GM06990 (cell line): Measurements from ENCODE around the gene DOCK1.

Experiments
- DNase-seq: peaks from one replicate; pipeline ENCODE4 v3.0.0-alpha.2; 2011; ENCODE audit not compliant: insufficient read length; ENCODE audit errors: extremely low read depth
- H3K27me3 ChIP-seq: replicated peaks from 2 replicates; pipeline ENCODE4 v1.6.0; 2011; ENCODE audit warnings: low read length; ENCODE audit not compliant: control insufficient read depth, insufficient read depth
- H3K36me3 ChIP-seq: 2 replicates; pipeline ENCODE4 v1.5.1; 2011; ENCODE audit warnings: low read length; ENCODE audit not compliant: control insufficient read depth, insufficient read depth
- H3K4me3 ChIP-seq: replicated peaks from 2 replicates; pipeline ENCODE4 v1.5.1; 2011; ENCODE audit warnings: low read depth, mild to moderate bottlenecking, control low read depth, low read length
- CTCF ChIP-seq: IDR thresholded peaks from 2 replicates; pipeline ENCODE4 v1.5.1; 2011; ENCODE audit warnings: low read length, control low read depth, mild to moderate bottlenecking, inconsistent platforms; ENCODE audit not compliant: insufficient read depth, poor library complexity, severe bottlenecking

The DOCK1 gene

GRCh38 chr10:126930131-126930882, 25.1 kb downstream of the DOCK1 start:
- no peak for TF ChIP-seq CTCF
- Histone ChIP-seq H3K4me3 (no peak overlapping the region), H3K27me3 (no peaks in the 10 kb centered on the region), H3K36me3 (no peaks in the 10 kb centered on the region)
- no peak for DNase-seq

- Histone ChIP-seq H3K4me3 (no peak overlapping the region), H3K36me3 (no peaks in the 10 kb centered on the region), H3K27me3 (no peaks in the 10 kb centered on the region)
- no peak for DNase-seq
- TF ChIP-seq CTCF, result no peak
These were observed 25.8 kb downstream of the DOCK1 start for GRCh38 chr10:126930883-126931503.

- no peaks in the 10 kb centered on the region for H3K36me3 ChIP-seq
- no peak overlapping the region for H3K4me3 ChIP-seq
- DNase-seq, result no peak
- no peak for TF ChIP-seq CTCF
- no peaks in the 10 kb centered on the region for H3K27me3 ChIP-seq
These were observed 26.3 kb downstream of the DOCK1 start for GRCh38 chr10:126931544-126931943.

GRCh38 chr10:126932516-126932915, 27.3 kb downstream of the DOCK1 start:
- Histone ChIP-seq H3K27me3 (no peaks in the 10 kb centered on the region), H3K4me3 (no peak overlapping the region), H3K36me3 (no peaks in the 10 kb centered on the region)
- DNase-seq, result no peak
- TF ChIP-seq CTCF, result no peak

GRCh38 chr10:126933116-126933515, 27.9 kb downstream of the DOCK1 start:
- no peak for TF ChIP-seq CTCF
- H3K36me3 ChIP-seq, result no peaks in the 10 kb centered on the region
- H3K4me3 ChIP-seq, result no peak overlapping the region
- no peaks in the 10 kb centered on the region for H3K27me3 ChIP-seq
- DNase-seq, result no peak
